Nephron (organoid): Measurements from ENCODE around the gene NPTX2.

Experiments
- H3K27ac Mint-ChIP-seq, 3 experiments: 2 replicates each; pipeline ENCODE4 v1.8.0; 2020; ENCODE audit warnings: mixed read lengths in 3 of 3, mild to moderate bottlenecking in 2 of 3, moderate library complexity in 1 of 3
- H3K27me3 Mint-ChIP-seq: 2 replicates; pipeline ENCODE4 v1.8.0; 2021; ENCODE audit warnings: low read depth, mild to moderate bottlenecking, moderate library complexity, mixed read lengths
- H3K36me3 Mint-ChIP-seq: 2 replicates; pipeline ENCODE4 v1.8.0; 2020; ENCODE audit warnings: low read depth, mixed read lengths
- H3K4me1 Mint-ChIP-seq: 2 replicates; pipeline ENCODE4 v1.8.0; 2020; ENCODE audit warnings: mixed read lengths
- H3K4me3 Mint-ChIP-seq, 3 experiments: 2 replicates each; pipeline ENCODE4 v1.8.0; 2020; ENCODE audit warnings: mild to moderate bottlenecking in 3 of 3, mixed read lengths in 3 of 3, moderate library complexity in 2 of 3
- H3K9me3 Mint-ChIP-seq: 2 replicates; pipeline ENCODE4 v1.8.0; 2020; ENCODE audit warnings: mixed read lengths
- CTCF ChIP-seq, 3 experiments: fragments of 200-600 bp; sonication (generic); IDR thresholded peaks; one replicate each; pipeline ENCODE4 v1.5.0; 2021; ENCODE audit warnings: antibody characterized with exemption in 3 of 3; ENCODE audit not compliant: unreplicated experiment in 3 of 3

NPTX2 gene

DNA sequence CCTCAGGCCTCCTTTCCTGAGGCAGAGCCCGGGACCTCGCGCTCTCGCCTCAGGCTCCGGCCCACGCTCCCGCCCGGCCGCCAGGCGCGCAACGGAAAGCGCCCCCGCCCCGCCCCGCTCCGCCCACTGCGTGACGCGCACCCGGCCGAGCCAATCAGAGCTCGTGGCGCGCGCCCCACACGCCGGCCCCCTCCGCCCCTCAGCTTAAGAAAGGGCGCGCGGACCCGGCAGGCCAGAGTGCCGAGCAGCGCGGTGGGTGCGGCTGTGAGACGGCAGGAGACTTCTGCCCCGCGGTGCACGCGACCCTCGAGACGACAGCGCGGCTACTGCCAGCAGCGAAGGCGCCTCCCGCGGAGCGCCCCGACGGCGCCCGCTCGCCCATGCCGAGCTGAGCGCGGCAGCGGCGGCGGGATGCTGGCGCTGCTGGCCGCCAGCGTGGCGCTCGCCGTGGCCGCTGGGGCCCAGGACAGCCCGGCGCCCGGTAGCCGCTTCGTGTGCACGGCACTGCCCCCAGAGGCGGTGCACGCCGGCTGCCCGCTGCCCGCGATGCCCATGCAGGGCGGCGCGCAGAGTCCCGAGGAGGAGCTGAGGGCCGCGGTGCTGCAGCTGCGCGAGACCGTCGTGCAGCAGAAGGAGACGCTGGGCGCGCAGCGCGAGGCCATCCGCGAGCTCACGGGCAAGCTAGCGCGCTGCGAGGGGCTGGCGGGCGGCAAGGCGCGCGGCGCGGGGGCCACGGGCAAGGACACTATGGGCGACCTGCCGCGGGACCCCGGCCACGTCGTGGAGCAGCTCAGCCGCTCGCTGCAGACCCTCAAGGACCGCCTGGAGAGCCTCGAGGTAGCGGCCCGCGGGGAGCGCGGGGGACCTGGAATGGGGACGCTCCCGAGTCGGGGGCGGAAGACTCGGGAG, at the start of gene NPTX2:
NPTX2 (plus strand) TSS at position 235 of the 909 bp plus-strand sequence; CDS start at position 412, 177 bp downstream.
- Mint-ChIP-seq H3K36me3 (no peaks in the 10 kb centered on the region), H3K4me3 (peak within 1 kb of the TSS; percentile 74 to 79 (median 76)), H3K27ac (no peak within 1 kb of the TSS), H3K9me3 (peaks cover 7% of the 10 kb centered on the region), H3K4me1 (peaks cover 6% of the 10 kb centered on the region), H3K27me3 (peaks cover 81% of the 10 kb centered on the region)
- peak in 1 of 3 experiments; percentile 14 for TF ChIP-seq CTCF (IDR thresholded peaks at IDR 0.05; ENCODE audit: unreplicated experiment in 3 of 3)

DNA sequence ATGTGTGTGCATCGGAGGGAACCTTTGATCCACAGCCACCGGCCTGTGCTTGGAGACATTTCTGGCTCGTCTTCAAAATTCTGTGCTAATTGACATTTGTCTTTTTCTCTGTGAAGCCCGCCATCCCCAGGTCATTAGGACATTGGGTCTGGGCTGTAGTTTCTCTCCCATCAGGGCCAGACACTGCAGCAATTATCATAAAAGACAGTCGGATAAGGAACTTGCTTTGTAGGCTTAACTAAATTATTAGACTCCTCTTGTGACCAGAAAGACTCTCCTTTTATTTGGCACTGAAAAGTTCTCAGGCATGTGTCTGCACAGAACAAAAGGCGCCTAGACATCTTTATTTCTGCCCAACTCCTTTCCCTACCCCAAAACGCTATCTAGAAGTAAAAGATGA, 49.1 kb upstream of the NPTX2 start:
- Mint-ChIP-seq H3K27me3 (peaks cover 21% of the 10 kb centered on the region), H3K9me3 (peaks cover 5% of the 10 kb centered on the region), H3K36me3 (no peaks in the 10 kb centered on the region), H3K27ac (no peak overlapping the region), H3K4me1 (no peaks in the 10 kb centered on the region), H3K4me3 (no peak overlapping the region)
- no peak for TF ChIP-seq CTCF (IDR thresholded peaks at IDR 0.05; ENCODE audit: unreplicated experiment in 3 of 3)

DNA sequence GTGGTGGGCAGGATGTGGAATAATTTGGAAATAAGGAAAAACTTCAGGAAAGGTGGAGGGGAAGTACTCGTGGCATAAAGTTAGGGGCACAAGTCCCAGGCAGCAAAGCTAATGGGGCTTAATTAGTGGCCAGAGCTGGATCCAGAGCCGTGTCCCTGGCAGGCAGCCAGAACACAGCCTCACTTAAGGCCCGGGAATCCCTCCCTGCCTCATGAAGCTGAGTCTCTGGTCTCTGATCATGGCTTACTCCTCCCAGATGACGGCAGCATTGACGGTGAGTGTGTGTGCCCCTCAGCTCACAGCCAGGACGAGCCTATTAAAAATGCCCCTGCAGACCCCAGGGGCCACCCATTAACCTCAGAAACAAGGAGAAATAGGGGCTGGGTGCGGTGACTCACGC, 48.2 kb upstream of the NPTX2 start:
- Mint-ChIP-seq H3K27ac (no peak overlapping the region), H3K27me3 (peaks cover 15% of the 10 kb centered on the region), H3K4me1 (no peaks in the 10 kb centered on the region), H3K36me3 (no peaks in the 10 kb centered on the region), H3K9me3 (peaks cover 5% of the 10 kb centered on the region), H3K4me3 (no peak overlapping the region)
- TF ChIP-seq CTCF (IDR thresholded peaks at IDR 0.05; ENCODE audit: unreplicated experiment in 3 of 3) = no peak

DNA sequence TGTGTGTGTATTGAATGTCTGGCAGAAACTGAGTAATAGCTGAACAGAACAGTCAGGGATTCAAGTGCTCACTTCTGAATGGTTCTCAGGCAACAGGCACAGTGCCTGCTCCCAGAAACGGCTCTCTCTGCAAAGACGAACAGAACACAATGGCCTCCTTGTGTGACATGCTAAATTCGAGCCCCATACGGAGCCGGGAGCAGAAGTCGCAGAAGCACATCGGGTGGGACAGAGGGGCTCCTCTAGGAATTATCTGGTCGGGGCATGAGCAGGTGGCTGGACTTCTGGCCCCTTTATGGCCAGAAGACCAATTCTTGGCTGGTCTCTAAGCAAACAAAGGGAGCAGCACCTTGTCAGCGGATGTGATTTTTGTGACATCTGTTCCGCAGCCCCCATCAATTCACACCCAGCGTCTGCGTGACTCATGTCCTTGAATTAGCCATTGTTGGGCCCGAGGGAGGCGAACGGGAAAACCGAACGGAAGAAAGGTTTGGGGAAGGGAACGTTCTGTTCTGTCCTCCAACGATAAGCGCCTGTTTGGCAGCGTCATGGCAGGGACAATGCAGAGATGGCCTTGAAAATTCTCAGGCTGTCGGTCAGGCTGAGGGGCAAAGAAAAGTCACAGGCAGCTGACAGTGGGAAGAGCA, 47.3 kb upstream of the NPTX2 start:
- Mint-ChIP-seq H3K27me3 (peaks cover 16% of the 10 kb centered on the region), H3K9me3 (peaks cover 8% of the 10 kb centered on the region), H3K27ac (peak overlapping the region in 1 of 3 experiments; percentile 50), H3K4me3 (no peak overlapping the region), H3K4me1 (no peaks in the 10 kb centered on the region), H3K36me3 (no peaks in the 10 kb centered on the region)
- no peak for TF ChIP-seq CTCF (IDR thresholded peaks at IDR 0.05; ENCODE audit: unreplicated experiment in 3 of 3)

DNA sequence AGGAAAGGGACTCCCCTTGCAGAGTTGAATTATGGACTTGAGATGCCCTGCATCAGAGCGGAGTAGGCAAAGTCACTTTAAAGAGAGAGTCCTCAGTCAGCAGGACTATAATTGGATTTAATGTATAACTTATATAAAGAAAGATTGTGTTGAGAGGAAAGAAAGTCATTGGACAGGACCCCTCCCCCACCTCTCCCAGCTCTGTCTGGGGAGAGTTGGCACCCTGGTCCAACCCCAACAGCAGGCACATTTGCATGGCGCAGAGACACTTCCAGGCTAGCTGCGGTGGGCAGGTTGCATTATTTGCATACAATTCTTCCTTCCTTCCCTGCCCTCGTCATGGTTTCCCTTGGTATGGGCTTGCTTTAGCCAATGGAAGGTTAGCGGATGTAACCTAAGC, 46.1 kb upstream of the NPTX2 start:
- TF ChIP-seq CTCF (IDR thresholded peaks at IDR 0.05; ENCODE audit: unreplicated experiment in 3 of 3) = no peak
- Mint-ChIP-seq H3K36me3 (no peaks in the 10 kb centered on the region), H3K4me1 (no peaks in the 10 kb centered on the region), H3K27me3 (peaks cover 17% of the 10 kb centered on the region), H3K4me3 (no peak overlapping the region), H3K27ac (no peak overlapping the region), H3K9me3 (peaks cover 16% of the 10 kb centered on the region)
